Neural progenitor cell (in vitro differentiated cells): Measurements from ENCODE around the gene TMX1.

ENCODE experiments used
- EZH2 ChIP-seq: fragments of 200-600 bp; sonication (generic); IDR thresholded peaks from 2 replicates; pipeline ENCODE4 v1.6.1; 2017; ENCODE audit warnings: antibody characterized with exemption, mild to moderate bottlenecking, moderate library complexity
- EZH2phosphoT487 ChIP-seq: fragments of 200-600 bp; sonication (generic); IDR thresholded peaks from 2 replicates; pipeline ENCODE4 v1.6.1; 2017; ENCODE audit warnings: antibody characterized with exemption
- TF ChIP-seq, protein P1 (sequence below): fragments of 200-600 bp; sonication (generic); IDR thresholded peaks from 2 replicates; pipeline ENCODE4 v1.5.1; 2017; ENCODE audit warnings: antibody characterized with exemption, mild to moderate bottlenecking

DNA sequence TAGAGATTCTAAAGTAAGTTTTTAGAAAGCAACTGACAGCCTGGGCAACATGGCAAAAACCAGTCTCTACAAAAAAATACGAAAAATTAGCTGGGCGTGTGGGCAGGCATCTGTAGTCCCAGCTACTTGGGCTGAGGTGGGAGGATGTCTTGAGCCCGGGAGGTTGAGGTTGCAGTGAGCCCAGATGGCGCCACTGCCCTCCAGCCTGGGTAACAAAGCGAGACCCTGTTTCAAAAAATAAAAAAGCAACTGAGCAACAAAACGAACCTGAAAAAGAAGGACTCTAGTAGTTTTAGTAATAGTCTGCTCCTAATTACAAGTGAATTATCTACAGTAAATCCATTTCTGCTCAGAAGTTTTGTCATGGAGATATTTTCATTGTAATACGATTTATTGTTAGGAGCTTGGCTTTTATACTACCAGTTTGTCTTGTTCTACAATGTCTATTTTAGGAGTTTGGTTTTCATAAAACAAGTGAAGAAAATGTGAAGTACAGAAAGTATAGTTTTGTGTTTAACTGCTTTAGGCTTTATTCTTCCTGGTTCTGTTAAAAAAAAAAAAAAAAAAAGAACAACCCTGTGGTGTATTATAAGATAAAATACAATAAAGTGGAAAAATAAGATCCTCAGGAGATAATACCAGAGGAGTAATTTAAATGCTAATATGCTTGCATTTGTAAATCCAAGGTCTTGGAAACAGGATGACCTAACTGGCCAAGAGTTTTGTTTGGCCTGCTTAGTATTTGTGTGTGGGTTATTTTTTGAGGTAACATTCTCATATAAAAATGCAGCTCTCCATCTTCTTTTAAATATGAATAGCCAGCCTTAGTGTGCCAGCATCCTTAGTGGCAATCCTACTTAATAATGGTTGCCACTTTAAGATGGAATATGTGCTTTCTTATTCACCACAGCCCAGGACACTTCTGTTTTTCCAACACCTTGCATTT lies 2.8 kb downstream of the TMX1 start:
- TF ChIP-seq EZH2phosphoT487 (no peak), EZH2 (no peak)
- TF ChIP-seq, protein P1, sequence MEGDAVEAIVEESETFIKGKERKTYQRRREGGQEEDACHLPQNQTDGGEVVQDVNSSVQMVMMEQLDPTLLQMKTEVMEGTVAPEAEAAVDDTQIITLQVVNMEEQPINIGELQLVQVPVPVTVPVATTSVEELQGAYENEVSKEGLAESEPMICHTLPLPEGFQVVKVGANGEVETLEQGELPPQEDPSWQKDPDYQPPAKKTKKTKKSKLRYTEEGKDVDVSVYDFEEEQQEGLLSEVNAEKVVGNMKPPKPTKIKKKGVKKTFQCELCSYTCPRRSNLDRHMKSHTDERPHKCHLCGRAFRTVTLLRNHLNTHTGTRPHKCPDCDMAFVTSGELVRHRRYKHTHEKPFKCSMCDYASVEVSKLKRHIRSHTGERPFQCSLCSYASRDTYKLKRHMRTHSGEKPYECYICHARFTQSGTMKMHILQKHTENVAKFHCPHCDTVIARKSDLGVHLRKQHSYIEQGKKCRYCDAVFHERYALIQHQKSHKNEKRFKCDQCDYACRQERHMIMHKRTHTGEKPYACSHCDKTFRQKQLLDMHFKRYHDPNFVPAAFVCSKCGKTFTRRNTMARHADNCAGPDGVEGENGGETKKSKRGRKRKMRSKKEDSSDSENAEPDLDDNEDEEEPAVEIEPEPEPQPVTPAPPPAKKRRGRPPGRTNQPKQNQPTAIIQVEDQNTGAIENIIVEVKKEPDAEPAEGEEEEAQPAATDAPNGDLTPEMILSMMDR, result peak; percentile 42
